Gastrocnemius medialis (tissue), 4 donors: Measurements from ENCODE around the gene C3orf70.

Experiments used
- POLR2A ChIP-seq, 2 donors: fragments of 450-650 bp; IDR thresholded peaks; one replicate each; pipeline ENCODE4 v1.6.1; 2017; ENCODE audit warnings: antibody characterized with exemption in 2 of 2, mild to moderate bottlenecking in 2 of 2, moderate library complexity in 2 of 2
- TF ChIP-seq, protein P1 (sequence below), 5 experiments: fragments of 450-650 bp in 3 of 5; fragments of 200-600 bp in 2 of 5; sonication (generic) in 2 of 5; IDR thresholded peaks in 4 of 5; conservative IDR thresholded peaks in 1 of 5; 1 replicate in 4 of 5; 2 replicates in 1 of 5; pipeline ENCODE4 v1.5.1; 2016 to 2019; ENCODE audit warnings: antibody characterized with exemption in 5 of 5, mild to moderate bottlenecking in 3 of 5, moderate library complexity in 3 of 5

DNA sequence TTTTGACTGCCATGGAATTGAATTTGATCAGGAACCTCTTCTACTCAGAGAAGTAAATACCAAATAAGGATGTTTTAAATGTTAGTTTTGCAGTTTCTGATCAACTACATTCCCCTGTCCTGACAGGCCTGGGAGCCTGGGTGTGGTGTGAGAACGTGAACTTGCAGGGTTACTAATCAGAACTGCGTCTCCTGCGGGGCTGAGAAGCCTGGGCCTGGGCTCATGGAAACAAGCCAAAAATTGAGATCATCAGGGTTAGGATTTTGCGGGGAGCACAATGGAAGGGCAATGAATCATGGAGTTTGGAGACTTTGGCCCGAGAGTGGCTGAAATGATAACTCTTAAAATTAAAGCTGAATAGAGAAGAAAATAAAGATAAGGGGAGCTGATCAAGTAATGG lies 47.8 kb upstream of the C3orf70 start:
- TF ChIP-seq POLR2A (IDR thresholded peaks at IDR 0.05): no peak
- TF ChIP-seq, protein P1, sequence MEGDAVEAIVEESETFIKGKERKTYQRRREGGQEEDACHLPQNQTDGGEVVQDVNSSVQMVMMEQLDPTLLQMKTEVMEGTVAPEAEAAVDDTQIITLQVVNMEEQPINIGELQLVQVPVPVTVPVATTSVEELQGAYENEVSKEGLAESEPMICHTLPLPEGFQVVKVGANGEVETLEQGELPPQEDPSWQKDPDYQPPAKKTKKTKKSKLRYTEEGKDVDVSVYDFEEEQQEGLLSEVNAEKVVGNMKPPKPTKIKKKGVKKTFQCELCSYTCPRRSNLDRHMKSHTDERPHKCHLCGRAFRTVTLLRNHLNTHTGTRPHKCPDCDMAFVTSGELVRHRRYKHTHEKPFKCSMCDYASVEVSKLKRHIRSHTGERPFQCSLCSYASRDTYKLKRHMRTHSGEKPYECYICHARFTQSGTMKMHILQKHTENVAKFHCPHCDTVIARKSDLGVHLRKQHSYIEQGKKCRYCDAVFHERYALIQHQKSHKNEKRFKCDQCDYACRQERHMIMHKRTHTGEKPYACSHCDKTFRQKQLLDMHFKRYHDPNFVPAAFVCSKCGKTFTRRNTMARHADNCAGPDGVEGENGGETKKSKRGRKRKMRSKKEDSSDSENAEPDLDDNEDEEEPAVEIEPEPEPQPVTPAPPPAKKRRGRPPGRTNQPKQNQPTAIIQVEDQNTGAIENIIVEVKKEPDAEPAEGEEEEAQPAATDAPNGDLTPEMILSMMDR (IDR thresholded peaks at IDR 0.05 in 4 of 5, conservative IDR thresholded peaks at IDR 0.05 in 1 of 5): no peak
